Brain microvascular endothelial cell (primary cell): Measurements from ENCODE around the gene FKBP7.

Experiments
- DNase-seq: peaks from one replicate; pipeline ENCODE4 v3.0.0-alpha.2; 2020
- H3K27ac ChIP-seq: fragments of 250-450 bp; sonication (Bioruptor Pico); 2 replicates; pipeline ENCODE4 v1.5.1; 2020; ENCODE audit warnings: mild to moderate bottlenecking, moderate library complexity
- H3K27me3 ChIP-seq: fragments of 250-450 bp; sonication (Bioruptor Pico); replicated peaks from 2 replicates; pipeline ENCODE4 v1.5.1; 2020; ENCODE audit warnings: mild to moderate bottlenecking
- H3K36me3 ChIP-seq: fragments of 250-450 bp; sonication (Bioruptor Pico); replicated peaks from 2 replicates; pipeline ENCODE4 v1.5.1; 2020; ENCODE audit warnings: mild to moderate bottlenecking
- H3K4me3 ChIP-seq: 2 replicates; pipeline ENCODE4 v1.5.1; 2011; ENCODE audit warnings: low read depth, mild to moderate bottlenecking, control low read depth, low read length, moderate library complexity
- CTCF ChIP-seq: IDR thresholded peaks from 2 replicates; pipeline ENCODE4 v1.5.1; 2011; ENCODE audit warnings: low read depth, mild to moderate bottlenecking, moderate library complexity, low read length, control low read depth, inconsistent platforms; ENCODE audit errors: missing control alignments
- in situ Hi-C: cut with HindIII; loops from 2 replicates; pipeline ENCODE4 v1.10.0; 2017; ENCODE audit warnings: low sequenced_read_pairs, low pct_ligation_motif_present

Gene FKBP7

GRCh38 chr2:178512484-178512883 is 34.1 kb upstream of the FKBP7 start:
- Histone ChIP-seq H3K4me3 (no peak overlapping the region), H3K27me3 (no peaks in the 10 kb centered on the region), H3K36me3 (no peaks in the 10 kb centered on the region), H3K27ac (no peak overlapping the region)
- TF ChIP-seq CTCF, result peak; percentile 3
- no peak for DNase-seq
- in situ Hi-C loops, result no loop called here

- no peaks in the 10 kb centered on the region for H3K36me3 ChIP-seq
- no peaks in the 10 kb centered on the region for H3K27me3 ChIP-seq
- no peak for DNase-seq
- H3K4me3 ChIP-seq, result no peak overlapping the region
- no peak overlapping the region for H3K27ac ChIP-seq
- TF ChIP-seq CTCF, result no peak
- in situ Hi-C loops, result no loop called here
Observed at GRCh38 chr2:178510384-178510783, 32.0 kb upstream of the FKBP7 start.

- Histone ChIP-seq H3K27me3 (no peaks in the 10 kb centered on the region), H3K27ac (no peak overlapping the region), H3K4me3 (no peak overlapping the region), H3K36me3 (peaks cover 1% of the 10 kb centered on the region)
- in situ Hi-C loops, result no loop called here
- DNase-seq, result no peak
- TF ChIP-seq CTCF, result no peak
Observed at GRCh38 chr2:178508646-178509045, 30.2 kb upstream of the FKBP7 start.

GRCh38 chr2:178506949-178507348 is 28.5 kb upstream of the FKBP7 start:
- H3K27ac ChIP-seq, result no peak overlapping the region
- H3K27me3 ChIP-seq, result no peaks in the 10 kb centered on the region
- H3K36me3 ChIP-seq, result peaks cover 11% of the 10 kb centered on the region
- in situ Hi-C loops, result no loop called here
- TF ChIP-seq CTCF, result no peak
- H3K4me3 ChIP-seq, result no peak overlapping the region
- no peak for DNase-seq

- no peak overlapping the region for H3K4me3 ChIP-seq
- no peaks in the 10 kb centered on the region for H3K27me3 ChIP-seq
- in situ Hi-C loops, result no loop called here
- H3K36me3 ChIP-seq, result peaks cover 14% of the 10 kb centered on the region
- no peak for TF ChIP-seq CTCF
- H3K27ac ChIP-seq, result no peak overlapping the region
- no peak for DNase-seq
Observed at GRCh38 chr2:178506524-178506923, 28.1 kb upstream of the FKBP7 start.

- H3K36me3 ChIP-seq, result peaks cover 17% of the 10 kb centered on the region
- in situ Hi-C loops, result no loop called here
- no peak for TF ChIP-seq CTCF
- no peak overlapping the region for H3K4me3 ChIP-seq
- no peak for DNase-seq
- no peaks in the 10 kb centered on the region for H3K27me3 ChIP-seq
- H3K27ac ChIP-seq, result no peak overlapping the region
Observed at GRCh38 chr2:178506101-178506500, 27.7 kb upstream of the FKBP7 start.
